Activated T-helper 1 cell treated with anti-CD3 and anti-CD28 coated beads, Interleukin-12 subunit alpha, Interleukin-12 subunit beta, Interleukin-2, Interleukin-4 antibody, amounts not matched to agents 30 ng/mL and 10 ng/mL and 1 ng/mL, durations not matched to agents 14 hours and 24 hours and 36 hours (primary cell): ENCODE measurements around the gene OR2S2. TPM values are rescaled to one million over a fixed set of nuclear protein-coding genes. Genes with fewer than 3 reads are reported as not detected.

Experiments used
- DNase-seq: peaks from one replicate; pipeline ENCODE4 v3.0.0; 2021; ENCODE audit warnings: low spot score
- H3K27ac Mint-ChIP-seq: one replicate; pipeline ENCODE4 v1.8.0; 2021; ENCODE audit warnings: mild to moderate bottlenecking, mixed read lengths
- H3K27me3 Mint-ChIP-seq: one replicate; pipeline ENCODE4 v1.8.0; 2022; ENCODE audit warnings: mild to moderate bottlenecking, moderate library complexity, mixed read lengths; ENCODE audit not compliant: insufficient read depth
- H3K36me3 Mint-ChIP-seq: one replicate; pipeline ENCODE4 v1.8.0; 2021; ENCODE audit warnings: low read depth, mixed read lengths
- H3K4me1 Mint-ChIP-seq: one replicate; pipeline ENCODE4 v1.8.0; 2021; ENCODE audit warnings: low read depth, mixed read lengths
- H3K4me3 Mint-ChIP-seq: one replicate; pipeline ENCODE4 v1.8.0; 2021; ENCODE audit warnings: mild to moderate bottlenecking, moderate library complexity, mixed read lengths
- H3K9me3 Mint-ChIP-seq: one replicate; pipeline ENCODE4 v1.8.0; 2021; ENCODE audit warnings: mixed read lengths
- intact Hi-C: fragments of 100-400 bp; cut with micrococcal nuclease; formaldehyde crosslinking; loops from one replicate; pipeline ENCODE4 v1.15.1; 2024
- total RNA-seq: library from RNA; stranded (reverse); gene quantifications from 2 replicates; pipeline ENCODE4 v1.2.3, GENCODE V29; 2022

Gene OR2S2
- total RNA-seq, 1 donor from 2014 or later: not detected

GRCh38 chr9:35981699-35982098 is 23.7 kb upstream of the OR2S2 start:
- no peaks in the 10 kb centered on the region for H3K4me1 Mint-ChIP-seq
- peaks cover 31% of the 10 kb centered on the region for H3K27me3 Mint-ChIP-seq
- DNase-seq: no peak
- intact Hi-C loops: no loop called here
- no peak overlapping the region for H3K27ac Mint-ChIP-seq
- H3K4me3 Mint-ChIP-seq: no peak overlapping the region
- no peaks in the 10 kb centered on the region for H3K36me3 Mint-ChIP-seq
- H3K9me3 Mint-ChIP-seq: no peaks in the 10 kb centered on the region

GRCh38 chr9:35980289-35981011 is 22.5 kb upstream of the OR2S2 start:
- Mint-ChIP-seq H3K27me3 (peaks cover 35% of the 10 kb centered on the region), H3K4me3 (no peak overlapping the region), H3K27ac (no peak overlapping the region), H3K36me3 (no peaks in the 10 kb centered on the region), H3K9me3 (peaks cover 2% of the 10 kb centered on the region), H3K4me1 (no peaks in the 10 kb centered on the region)
- intact Hi-C loops: no loop called here
- DNase-seq: no peak

DNA sequence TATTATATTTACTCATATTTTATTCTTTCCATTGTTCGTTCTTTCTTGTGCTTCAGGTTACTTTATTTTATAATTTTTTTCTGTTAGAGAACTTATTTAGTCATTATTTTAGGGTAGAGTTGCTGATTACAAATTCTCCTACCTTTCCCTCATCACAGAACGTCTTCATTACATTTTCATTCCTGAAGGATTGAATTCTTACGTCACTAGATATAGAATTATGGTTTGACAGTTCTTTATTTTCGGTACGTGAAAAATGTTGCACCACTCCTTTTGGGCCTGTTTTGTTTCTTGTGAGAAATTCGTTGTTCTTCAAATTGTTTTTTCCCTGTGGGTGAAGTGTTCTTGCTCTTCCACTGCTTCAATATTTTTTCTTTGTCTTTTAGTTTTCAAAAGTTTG is 20.8 kb upstream of the OR2S2 start:
- H3K9me3 Mint-ChIP-seq: peaks cover 13% of the 10 kb centered on the region
- no peak overlapping the region for H3K4me3 Mint-ChIP-seq
- no peak overlapping the region for H3K27ac Mint-ChIP-seq
- intact Hi-C loops: no loop called here
- H3K27me3 Mint-ChIP-seq: peaks cover 41% of the 10 kb centered on the region
- H3K4me1 Mint-ChIP-seq: no peaks in the 10 kb centered on the region
- DNase-seq: no peak
- no peaks in the 10 kb centered on the region for H3K36me3 Mint-ChIP-seq

DNA sequence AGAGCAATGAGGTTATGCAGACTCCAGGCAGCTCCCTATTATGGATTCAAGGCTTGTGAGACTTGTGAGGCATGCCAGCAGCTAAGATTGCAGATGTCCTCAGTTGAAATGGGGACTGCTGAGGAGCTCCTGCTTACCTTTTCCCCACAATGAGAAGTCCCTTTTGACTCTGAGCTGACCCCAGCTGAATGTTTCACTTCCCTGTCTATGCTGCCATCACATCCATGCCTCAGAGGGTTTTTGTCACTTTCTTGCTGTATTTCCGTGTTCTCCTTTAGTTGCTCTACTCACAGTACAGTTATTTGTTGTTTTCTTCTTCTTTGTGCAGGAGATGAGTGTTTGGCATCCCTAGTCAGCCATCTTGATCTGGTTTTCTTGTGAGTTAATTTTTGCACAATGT is 18.8 kb upstream of the OR2S2 start:
- H3K4me3 Mint-ChIP-seq: no peak overlapping the region
- no peaks in the 10 kb centered on the region for H3K4me1 Mint-ChIP-seq
- H3K27ac Mint-ChIP-seq: no peak overlapping the region
- H3K36me3 Mint-ChIP-seq: no peaks in the 10 kb centered on the region
- peaks cover 50% of the 10 kb centered on the region for H3K27me3 Mint-ChIP-seq
- intact Hi-C loops: no loop called here
- DNase-seq: no peak
- H3K9me3 Mint-ChIP-seq: peaks cover 13% of the 10 kb centered on the region

- Mint-ChIP-seq H3K4me3 (no peak overlapping the region), H3K36me3 (no peaks in the 10 kb centered on the region), H3K27ac (no peak overlapping the region), H3K27me3 (peaks cover 66% of the 10 kb centered on the region), H3K9me3 (peaks cover 13% of the 10 kb centered on the region), H3K4me1 (no peaks in the 10 kb centered on the region)
- intact Hi-C loops: no loop called here
- DNase-seq: no peak
Observed at GRCh38 chr9:35974800-35975199, 16.8 kb upstream of the OR2S2 start.

- Mint-ChIP-seq H3K9me3 (peaks cover 13% of the 10 kb centered on the region), H3K36me3 (no peaks in the 10 kb centered on the region), H3K27me3 (peaks cover 76% of the 10 kb centered on the region), H3K4me3 (no peak overlapping the region), H3K4me1 (no peaks in the 10 kb centered on the region), H3K27ac (no peak overlapping the region)
- DNase-seq: no peak
- intact Hi-C loops: no loop called here
Observed at GRCh38 chr9:35972093-35972492, 14.1 kb upstream of the OR2S2 start.

- DNase-seq: no peak
- no peaks in the 10 kb centered on the region for H3K9me3 Mint-ChIP-seq
- no peaks in the 10 kb centered on the region for H3K36me3 Mint-ChIP-seq
- H3K27ac Mint-ChIP-seq: no peak overlapping the region
- intact Hi-C loops: no loop called here
- no peaks in the 10 kb centered on the region for H3K4me1 Mint-ChIP-seq
- no peak overlapping the region for H3K4me3 Mint-ChIP-seq
- H3K27me3 Mint-ChIP-seq: peaks cover 50% of the 10 kb centered on the region
Observed at GRCh38 chr9:35967042-35967441, 9.1 kb upstream of the OR2S2 start.

DNA sequence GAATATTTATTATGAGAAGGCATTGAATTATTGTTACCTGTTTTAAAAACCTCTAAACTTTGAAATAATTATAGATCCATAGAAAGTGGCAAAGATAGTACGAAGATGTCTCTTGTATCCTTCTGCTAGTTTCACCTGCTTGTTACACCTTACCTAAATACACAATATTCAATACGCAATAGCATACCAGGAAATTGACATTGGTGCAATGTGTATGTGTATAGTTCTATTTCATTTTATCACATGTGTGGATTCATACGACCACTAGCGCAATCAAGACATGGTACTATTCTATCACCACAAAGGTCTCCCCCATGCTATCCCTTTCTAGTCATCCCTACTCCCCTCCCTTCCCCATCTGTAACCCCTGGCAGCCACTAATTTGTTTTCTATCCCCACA is 8.5 kb upstream of the OR2S2 start:
- H3K27ac Mint-ChIP-seq: no peak overlapping the region
- H3K4me3 Mint-ChIP-seq: no peak overlapping the region
- H3K4me1 Mint-ChIP-seq: no peaks in the 10 kb centered on the region
- DNase-seq: no peak
- intact Hi-C loops: no loop called here
- H3K27me3 Mint-ChIP-seq: peaks cover 45% of the 10 kb centered on the region
- H3K9me3 Mint-ChIP-seq: no peaks in the 10 kb centered on the region
- H3K36me3 Mint-ChIP-seq: no peaks in the 10 kb centered on the region

DNA sequence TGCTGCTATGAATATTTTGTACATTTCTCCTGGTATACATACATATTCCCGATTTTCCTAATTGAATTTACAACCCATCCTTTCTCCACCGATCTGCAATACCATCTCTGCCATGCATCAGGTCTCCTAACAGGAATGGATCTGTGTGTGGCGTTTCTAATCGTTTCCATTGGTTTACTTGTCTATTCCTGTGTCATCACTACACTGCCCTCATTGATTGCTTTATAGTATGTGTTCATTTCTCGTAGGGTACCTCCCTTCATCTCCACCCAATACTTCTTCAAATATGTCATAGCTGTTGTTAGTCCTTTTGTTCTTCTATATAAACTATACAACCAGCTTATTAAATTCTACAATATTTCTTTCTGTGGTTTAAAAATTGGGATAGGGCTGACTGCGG is 7.1 kb upstream of the OR2S2 start:
- Mint-ChIP-seq H3K4me1 (no peaks in the 10 kb centered on the region), H3K9me3 (no peaks in the 10 kb centered on the region), H3K36me3 (no peaks in the 10 kb centered on the region), H3K4me3 (no peak overlapping the region), H3K27ac (no peak overlapping the region), H3K27me3 (peaks cover 34% of the 10 kb centered on the region)
- intact Hi-C loops: no loop called here
- no peak for DNase-seq

DNA sequence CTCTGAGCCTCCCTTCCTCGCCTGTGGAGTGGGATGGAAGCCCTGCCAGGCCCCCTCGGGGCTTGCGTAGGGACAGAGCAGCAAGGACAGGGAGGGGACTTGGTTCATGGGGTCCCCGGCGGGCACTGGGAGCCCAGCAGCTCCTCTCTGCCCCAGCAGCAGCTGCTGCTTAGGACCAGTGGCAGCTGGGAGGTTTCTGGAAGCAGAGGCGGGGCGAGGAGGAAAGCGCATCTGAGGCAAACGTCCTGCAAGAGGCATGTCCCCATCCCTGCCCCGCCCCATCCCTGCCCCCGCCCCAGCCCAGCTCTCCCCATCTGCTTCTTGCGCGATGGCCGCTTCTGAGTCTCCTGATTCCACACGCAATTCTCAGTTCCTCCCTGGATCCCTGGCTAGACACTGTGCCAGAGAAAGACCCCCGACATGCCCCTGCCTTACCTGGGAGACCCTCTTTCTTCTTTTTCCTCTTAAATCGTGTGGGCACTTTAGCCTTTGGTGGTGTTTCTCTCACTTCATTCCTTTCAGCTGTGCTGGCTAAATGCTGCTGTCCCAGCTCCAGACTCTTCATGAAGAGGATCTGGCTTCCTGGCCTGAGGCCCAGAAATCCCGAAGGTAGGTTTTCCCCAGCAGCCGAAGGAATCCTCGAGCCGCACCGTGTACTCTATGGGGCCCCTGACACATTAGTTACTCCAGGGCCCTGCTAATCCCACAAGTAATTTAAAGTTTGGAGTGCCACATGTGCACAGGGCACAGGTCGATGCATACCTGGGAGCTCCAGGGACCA is 4.4 kb upstream of the OR2S2 start:
- intact Hi-C loops: no loop called here
- Mint-ChIP-seq H3K9me3 (no peaks in the 10 kb centered on the region), H3K27me3 (peaks cover 23% of the 10 kb centered on the region), H3K4me1 (no peaks in the 10 kb centered on the region), H3K36me3 (no peaks in the 10 kb centered on the region), H3K27ac (no peak overlapping the region), H3K4me3 (no peak overlapping the region)
- no peak for DNase-seq

DNA sequence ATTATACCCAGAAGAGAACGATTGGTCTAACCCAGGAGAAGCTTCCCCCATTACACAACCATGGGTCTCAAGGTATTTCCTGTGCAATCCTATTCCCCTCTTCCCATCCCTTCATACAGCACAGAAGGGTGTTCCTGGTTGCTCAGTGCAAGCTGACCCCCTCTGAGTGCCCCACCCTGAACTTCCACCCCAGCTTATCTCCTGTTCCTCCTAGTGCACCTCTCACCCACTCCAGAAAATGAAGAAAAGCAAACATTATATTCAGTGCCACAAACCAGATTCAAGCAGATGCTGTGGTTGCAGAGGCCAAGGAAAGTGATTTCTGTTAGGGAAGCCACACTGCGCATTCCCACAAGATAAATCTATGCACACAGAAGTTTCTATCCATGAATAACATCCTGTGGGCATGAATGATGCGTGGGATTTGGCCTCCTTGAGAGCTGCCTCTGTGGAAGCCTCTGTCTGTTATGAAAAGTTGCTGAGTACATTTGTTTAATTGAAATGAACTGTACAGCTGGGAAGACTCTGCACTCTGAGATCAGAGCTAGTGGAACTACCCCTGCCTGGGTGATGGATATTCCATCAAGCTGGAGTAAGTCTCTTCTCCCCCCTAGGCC is 2.2 kb upstream of the OR2S2 start:
- no peaks in the 10 kb centered on the region for H3K4me1 Mint-ChIP-seq
- H3K9me3 Mint-ChIP-seq: no peaks in the 10 kb centered on the region
- no peaks in the 10 kb centered on the region for H3K36me3 Mint-ChIP-seq
- H3K27me3 Mint-ChIP-seq: peaks cover 12% of the 10 kb centered on the region
- DNase-seq: no peak
- H3K4me3 Mint-ChIP-seq: no peak overlapping the region
- intact Hi-C loops: no loop called here
- no peak overlapping the region for H3K27ac Mint-ChIP-seq

DNA sequence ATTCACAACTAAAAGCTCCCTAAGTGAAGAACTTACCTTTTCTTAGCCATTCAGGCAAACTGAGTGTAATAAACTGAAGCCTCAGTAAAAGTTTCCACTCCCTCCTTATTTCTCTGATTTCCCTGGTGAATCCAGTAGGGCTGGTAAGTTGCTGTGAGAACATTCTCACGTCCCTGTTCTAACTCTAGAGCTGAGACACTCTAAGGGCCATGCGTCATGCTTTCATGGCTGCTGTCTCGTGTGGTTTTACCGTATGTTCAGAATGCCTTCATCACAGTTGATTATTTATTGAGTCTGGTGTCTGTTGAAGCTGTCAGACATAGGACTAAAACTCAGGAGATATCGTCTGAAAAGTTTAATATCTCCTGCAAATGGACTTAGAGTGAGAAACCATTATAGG is 1.3 kb downstream of the OR2S2 start:
- intact Hi-C loops: loop anchor here (5.0 kb wide), 1 partner anchor 51 kb away; no protein-coding TSS in a partner anchor
- no peak for DNase-seq

DNA sequence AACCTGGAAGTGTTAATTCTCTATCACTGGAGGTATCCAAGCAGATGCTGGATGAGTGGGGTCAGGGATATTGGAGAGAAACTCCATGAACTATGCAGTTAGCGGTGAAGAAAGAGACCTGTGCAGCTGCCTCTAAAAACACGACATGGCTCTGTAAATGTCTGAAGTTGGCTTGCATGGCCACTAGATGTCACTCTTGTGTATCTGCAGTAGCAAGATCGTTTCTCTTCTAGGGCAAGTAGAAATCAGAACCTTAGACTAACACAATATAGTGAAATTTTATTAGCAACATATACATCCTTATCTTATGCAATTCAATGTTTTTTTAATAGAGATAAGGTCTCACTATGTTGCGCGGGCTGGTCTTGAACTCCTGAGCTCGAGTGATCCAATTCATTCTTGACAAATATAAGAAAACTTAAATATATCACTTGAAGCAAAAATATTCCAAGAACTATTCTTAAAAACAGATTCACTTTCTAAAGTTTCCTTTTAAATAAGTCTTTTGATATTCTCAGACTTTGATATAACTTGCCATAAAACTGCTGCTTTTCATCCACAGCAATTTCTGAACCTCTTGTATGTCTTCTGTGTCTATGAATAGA is 2.9 kb downstream of the OR2S2 start:
- H3K9me3 Mint-ChIP-seq: no peaks in the 10 kb centered on the region
- peak; percentile 25 for DNase-seq
- no peaks in the 10 kb centered on the region for H3K36me3 Mint-ChIP-seq
- no peak overlapping the region for H3K4me3 Mint-ChIP-seq
- no peak overlapping the region for H3K27ac Mint-ChIP-seq
- intact Hi-C loops: loop anchor here (1.0 to 5.0 kb wide), 5 partner anchors 52 to 374 kb away; partner anchors contain the start of gene CLTA
- peaks cover 6% of the 10 kb centered on the region for H3K4me1 Mint-ChIP-seq
- peaks cover 30% of the 10 kb centered on the region for H3K27me3 Mint-ChIP-seq

More for the DNA sequence above, 1.3 kb downstream of the OR2S2 start:
- Mint-ChIP-seq H3K4me3 (no peak overlapping the region), H3K27ac (no peak overlapping the region), H3K36me3 (no peaks in the 10 kb centered on the region), H3K4me1 (peaks cover 6% of the 10 kb centered on the region), H3K9me3 (no peaks in the 10 kb centered on the region), H3K27me3 (peaks cover 30% of the 10 kb centered on the region)
